HG03439 (cell line): ENCODE results near the gene SEMA3G.

Source experiments
- ATAC-seq: cut with Tn5 transposase; IDR thresholded peaks from one replicate; pipeline ENCODE4 v1.9.1; 2021; ENCODE audit warnings: mild to moderate bottlenecking, moderate library complexity; ENCODE audit not compliant: unreplicated experiment

Gene SEMA3G

DNA sequence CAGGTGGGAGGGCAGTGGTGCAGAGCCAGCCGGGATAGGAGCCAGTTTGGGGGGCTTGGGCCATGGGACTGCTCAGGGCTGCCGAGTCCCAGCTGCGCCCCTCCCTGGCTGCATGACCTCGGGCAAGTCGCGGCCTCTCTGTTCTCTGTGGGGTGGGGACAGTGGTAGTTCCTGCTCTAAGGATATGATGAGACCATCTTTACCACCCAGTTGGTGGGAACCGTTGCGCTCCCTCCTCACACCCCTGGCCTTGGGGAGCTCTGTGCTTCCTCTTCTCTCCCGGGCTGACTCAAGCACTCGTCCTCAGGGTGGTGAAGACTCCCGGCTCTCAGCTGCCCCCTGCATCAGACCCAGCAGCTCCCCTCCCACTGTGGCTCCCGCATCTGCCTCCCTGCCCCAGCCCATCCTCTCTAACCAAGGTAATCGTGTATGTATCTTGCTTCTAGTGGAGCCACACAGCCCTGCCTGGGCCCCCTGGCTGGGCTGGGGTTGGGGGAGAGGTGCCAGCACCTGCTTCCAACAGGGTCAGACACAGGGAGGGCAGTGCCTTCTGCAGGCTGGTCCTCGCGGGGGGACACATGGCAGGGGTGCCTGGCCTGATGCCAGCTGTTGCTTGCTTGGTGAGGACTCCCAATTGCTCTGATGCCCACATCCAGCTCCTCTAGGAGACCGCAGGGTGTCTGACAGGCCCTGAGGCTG lies 35.1 kb upstream of the SEMA3G start:
- ATAC-seq = no peak

DNA sequence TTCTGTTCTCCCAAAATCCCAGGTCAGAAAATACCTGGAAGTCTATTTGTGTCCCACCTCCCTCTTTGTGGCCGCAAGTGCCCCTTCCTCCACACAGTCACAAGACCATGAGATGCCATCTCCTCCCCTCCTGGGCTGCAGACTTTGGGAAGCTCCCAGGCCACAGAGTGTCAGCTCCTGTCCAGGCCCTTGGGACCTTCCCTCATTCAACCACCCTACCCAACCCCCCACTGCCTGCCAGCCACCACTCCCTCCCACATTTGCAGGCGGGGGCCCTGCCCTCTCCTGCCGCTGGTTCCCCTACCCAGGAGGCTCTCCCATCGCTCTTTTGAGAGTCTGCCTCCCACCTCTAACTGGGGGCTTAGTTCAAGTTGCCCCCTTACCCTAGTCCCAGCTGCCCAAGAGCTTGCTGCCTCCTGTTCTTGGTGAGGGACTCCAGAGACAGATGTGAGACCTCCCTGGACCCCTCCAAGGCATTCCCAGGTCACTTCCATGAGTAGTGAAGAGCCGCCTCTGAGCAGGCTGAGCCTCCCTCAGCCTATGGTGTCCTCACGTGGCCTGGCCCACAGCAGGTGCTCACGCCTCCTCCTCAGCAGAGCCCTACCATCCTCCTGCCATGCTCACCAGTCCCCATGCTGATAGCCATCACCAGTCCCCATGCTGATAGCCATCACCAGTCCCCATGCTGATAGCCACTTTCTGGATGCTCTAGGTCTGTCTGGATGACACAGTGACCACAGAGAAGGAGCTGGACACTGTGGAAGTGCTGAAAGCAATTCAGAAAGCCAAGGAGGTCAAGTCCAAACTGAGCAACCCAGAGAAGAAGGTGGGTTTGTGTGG lies 34.4 kb upstream of the SEMA3G start:
- no peak for ATAC-seq

DNA sequence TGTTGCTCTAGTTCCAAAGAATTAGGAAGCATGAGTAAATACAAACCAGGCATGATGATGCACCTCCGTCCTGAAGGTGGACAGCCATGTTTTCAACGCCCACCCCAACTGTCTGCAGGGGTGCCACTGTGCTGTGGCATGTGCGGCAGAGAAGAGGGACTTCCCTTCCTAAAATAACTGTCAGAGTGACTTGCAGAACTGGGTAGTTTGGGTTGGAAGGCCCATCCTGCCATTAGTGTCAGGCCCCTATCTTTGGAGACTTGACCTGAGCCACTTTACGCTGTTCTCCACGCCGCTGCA lies 32.8 kb upstream of the SEMA3G start:
- no peak for ATAC-seq

DNA sequence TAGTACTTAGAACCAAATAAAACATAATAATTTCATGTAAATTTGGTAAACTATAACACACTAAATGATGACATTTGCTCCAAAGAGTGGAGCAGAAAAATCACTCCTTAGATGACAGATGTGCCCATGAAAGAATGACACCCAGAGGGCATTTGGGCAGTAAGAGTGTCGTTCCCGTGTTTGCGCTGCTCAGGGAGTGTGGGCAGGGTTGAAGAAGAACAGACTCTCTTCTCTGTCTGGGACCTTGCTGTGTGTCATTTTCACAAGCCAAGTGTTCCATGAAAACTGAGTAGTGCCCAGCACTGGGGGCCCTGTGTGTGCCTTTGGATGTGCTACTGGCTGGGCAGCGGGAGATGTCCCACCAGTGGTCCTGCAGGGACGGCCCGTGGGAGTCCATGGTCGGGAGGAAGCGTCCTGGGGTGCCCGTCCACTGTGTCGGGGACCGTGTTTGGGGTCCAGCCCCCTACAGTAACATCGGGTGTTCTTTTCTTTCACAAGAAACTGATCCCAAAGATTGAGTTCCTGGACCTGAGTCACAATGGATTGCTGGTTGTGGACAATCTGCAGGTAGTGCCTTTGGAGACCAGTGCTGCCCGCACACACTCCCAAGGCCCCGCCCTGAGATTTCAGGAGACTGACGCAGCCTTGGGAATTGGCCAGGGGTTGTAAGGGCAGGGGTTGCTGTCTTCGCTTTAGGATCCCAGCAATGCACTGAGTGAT lies 32.3 kb upstream of the SEMA3G start:
- no peak for ATAC-seq

DNA sequence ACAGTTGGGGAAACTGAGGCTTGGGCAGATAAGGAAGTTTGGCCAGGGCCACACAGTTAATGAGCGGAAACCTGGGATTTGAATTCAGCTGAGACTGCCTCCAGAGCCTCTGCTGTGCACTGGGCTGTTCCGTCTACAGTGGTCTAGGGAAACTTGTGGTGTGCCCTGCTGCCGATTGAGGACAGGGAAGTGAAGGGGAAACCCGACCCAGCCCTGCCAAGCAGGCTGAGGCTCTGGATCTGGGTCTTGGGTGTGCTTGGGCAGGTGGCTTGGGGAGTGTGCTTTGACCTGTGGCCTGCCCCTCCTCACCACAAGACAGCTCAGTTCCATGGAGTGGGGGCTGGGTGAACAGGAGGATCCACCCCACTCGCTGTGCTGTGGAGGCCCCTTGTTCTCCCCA lies 28.1 kb upstream of the SEMA3G start:
- no peak for ATAC-seq

DNA sequence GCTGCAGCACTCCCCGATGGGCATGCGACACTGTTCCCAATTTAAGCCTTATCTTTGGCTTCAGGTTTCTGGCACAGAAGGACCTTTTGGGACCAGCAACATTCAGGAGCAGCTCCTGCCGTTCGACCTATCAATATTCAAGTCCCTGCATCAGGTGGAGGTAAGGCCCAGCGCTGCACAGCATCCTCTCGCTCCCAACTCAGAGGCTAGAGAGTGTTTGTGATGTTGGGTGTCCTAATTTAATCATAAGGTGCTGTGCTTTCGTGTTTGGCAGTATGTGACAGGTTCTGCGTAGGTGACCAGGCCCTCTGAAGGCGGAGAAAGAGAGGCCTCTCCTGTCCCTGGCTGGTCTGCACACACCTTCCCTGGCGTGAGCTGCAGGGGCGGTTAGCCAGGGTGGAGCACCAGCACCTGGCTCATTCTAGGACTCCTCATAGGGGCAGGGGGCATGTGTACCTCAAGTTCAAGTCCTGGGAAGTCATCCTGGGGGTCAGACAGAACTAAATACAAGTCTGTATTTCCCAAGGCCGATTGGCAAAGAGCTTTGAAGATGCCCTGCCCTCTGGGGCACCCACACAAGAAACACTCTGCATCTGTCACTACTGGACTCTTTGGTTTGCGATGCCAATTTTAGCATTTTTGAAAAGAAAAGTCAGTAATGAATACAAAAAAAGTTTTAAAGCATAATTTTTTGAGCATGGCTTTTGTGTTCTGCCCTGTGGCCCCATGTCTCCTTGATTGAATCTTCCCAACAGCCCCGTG lies 27.5 kb upstream of the SEMA3G start:
- no peak for ATAC-seq

DNA sequence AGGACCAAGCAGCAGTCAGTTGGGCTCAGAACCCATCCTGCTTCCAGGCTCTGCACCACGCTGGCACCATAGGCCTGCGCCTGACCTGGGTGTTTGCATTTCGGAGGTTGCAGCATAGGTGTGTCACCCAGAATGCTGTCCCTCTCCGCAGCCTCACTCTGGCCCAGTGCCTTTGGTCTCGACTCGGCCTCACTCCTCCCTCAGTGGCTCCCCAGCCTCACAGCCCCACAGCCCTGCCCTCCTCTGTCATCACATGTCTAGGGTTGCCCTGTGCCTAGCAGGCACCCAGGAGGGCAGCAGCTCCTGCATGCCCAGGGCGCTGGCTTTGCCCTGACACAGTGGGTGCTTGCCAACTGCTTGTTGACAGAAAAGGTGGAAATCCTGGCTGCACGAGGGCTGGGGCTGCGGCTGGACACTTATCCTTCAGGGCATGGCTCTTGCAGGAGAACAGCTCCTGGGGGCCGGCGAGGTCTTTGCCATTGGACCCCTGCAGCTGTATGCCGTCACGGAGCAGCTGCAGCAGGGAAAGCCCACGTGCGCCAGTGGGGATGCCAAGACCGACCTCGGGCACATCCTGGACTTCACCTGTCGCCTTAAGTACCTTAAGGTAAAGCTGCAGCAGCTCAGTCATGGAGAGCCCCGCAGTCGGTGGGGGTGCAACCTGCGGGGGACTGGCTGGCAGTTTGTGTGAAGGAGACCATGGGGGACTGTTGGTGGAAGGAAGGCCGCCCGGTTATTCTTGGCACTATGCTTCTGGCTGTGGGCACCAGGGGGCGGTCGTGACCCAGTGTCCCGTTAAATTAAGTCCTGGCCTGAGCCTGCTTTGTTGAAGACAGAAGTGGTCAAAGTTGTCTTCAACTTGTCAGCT lies 26.7 kb upstream of the SEMA3G start:
- ATAC-seq = no peak

DNA sequence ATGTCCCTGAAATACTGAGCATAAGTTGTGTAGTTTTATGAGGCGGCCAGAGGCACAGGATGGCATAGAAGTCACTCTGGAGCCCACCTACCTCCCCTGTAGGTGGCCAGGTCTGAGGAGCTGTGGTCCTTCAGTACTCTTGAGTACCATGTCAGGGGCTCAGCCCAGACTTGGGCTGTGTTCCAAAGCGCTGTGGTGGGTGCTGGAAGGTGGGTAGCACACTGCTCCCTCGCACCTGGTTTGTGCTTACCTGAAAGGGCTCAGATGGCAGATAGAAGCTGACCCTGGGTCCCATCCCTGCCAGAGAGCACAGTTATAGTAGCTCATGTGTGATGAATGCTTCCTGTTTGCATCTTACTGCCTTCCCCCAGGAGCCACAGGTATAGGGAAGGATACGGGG lies 26.0 kb upstream of the SEMA3G start:
- no peak for ATAC-seq

DNA sequence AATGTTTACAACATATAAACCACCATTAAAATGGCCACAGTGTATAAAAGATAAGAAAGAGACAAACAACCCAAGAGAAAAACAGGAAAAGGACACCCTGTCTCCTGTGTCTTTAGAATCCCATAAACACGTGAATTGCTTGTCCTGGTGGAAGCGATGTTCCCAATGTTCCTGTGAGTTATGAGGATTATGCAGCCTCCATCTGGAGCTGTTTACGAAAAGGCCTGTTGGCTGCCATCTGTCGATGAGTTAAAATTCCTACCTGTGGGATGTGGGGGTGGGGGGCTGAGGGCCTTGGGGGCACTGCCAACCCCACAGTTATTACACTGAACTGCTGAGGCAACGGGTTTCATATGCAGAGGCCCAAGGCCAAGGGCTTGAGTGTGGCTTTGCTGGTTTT lies 24.1 kb upstream of the SEMA3G start:
- no peak for ATAC-seq

DNA sequence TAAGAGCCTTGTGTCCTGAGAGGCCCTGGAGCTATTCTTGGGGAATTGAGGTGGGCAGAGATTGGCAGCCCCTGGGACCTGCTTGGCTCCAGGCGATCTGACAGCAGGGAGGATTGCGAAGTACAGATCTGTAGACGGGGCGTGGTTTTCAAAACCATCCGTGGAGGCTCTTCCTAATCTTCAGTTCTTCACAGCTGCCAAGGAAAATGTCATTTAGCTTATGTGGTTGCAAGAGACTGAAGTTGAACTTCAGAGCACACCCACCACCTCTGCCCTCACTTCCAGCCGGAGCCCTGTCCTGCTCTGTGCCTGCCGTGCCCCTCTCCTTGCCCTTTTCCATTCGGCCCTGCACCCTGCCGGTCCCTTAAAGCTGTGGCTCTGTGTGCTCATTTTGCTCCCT lies 23.4 kb upstream of the SEMA3G start:
- ATAC-seq = no peak

DNA sequence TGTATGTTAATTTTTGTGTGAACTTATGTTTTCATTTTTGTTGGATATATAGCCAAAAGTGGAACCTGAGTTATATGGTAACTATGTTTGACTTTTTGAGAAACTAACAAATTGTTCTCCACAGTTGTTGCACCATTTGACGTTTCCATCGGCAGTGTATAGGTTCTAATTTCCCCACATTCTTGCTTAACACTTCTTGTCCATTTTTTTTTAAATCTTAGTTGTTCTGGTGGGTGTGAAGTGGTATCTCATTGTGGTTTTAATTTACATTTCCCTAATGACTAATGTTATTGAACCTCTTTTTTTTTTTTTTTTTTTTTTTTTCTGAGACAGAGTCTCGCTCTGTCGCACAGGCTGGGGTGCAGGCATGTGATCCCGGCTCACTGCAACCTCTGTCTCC lies 18.5 kb upstream of the SEMA3G start:
- ATAC-seq = no peak

DNA sequence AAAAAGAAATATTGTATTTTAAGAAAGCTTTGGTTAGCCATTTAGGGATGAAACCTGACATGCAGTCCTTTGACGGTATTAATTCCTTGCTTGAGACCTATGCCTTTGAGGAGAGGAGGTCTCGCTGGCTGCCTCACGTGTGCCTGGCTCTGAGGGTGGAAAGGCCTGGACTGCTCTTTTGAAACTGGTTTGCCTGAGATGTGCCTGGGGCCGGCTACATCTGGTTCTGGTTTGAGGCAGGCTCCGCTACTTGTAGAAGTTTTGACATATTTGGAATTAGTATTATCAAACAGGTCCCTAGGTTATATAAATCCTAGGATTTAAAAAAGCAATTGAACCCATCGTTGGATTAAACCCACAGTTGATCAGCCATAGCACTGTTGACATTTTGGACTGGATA lies 17.0 kb upstream of the SEMA3G start:
- no peak for ATAC-seq

DNA sequence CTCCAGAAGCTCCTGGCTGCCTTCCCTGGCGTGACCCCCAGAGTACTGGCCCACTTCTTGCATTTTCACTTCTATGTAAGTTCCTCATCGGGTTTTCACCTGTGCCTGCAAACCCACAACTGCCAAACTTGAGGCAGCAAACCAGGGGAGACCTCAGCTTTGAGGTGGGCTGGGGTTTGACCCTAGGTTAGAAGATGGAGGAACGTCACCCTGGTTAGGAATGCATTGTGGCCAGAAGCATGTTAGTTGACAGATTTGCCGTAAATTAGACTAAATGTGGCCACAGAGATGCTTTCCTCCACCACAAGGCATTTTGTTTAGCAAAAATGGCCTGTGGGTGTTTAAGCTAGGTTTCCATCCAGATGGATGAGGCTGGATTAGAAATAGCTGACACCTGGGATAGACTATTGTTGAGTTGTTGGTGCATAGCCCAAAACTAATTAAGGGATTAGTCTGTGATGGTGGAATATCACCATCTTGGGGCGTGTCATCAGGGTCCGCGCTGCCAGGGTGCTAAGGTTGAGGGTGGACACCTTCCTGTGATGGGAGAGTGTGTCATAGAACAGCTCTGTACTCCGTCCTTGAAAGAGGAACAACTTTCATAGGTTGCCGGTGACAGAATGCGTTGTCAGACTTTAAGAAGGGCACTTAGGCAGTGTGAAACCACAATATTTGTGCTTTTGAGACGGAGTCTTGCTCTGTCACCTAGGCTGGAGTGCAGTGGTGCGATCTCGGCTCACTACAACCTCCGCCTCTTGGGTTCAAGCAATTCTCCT lies 14.1 kb upstream of the SEMA3G start:
- ATAC-seq = no peak

DNA sequence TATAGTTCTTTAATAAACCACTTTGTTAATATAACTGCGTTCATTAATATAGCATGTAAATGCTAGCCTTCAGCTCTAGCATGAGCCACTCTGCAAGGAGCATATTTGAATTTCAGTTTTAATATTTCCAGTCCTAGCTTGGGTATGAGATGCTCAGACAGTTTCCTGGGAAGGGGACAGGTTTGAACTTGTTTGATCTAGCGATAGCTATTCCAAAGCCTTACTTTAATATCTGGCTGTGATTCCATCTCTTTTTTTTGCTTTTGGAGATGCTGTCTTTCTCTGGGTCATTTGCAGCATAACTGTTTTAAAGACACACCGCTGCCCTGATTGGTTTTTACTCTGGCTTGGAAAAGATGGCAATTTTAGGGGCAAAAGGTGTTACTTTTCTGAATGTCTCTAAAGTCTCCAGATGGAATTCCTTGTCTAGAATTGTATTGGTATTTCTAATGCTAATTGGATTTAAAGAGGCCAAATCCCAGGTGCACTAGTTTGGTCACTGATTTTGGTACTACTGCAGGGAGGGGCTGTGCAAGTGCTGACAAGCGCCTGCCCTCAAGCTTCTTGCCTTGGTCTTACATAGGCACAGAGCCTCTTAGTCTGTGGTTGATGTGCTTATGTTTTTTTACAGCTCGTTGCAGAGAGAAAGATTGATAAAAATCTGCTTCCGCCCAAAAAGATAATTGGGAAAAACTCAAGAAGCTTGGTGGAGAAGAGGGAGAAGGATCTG lies 13.3 kb upstream of the SEMA3G start:
- no peak for ATAC-seq

DNA sequence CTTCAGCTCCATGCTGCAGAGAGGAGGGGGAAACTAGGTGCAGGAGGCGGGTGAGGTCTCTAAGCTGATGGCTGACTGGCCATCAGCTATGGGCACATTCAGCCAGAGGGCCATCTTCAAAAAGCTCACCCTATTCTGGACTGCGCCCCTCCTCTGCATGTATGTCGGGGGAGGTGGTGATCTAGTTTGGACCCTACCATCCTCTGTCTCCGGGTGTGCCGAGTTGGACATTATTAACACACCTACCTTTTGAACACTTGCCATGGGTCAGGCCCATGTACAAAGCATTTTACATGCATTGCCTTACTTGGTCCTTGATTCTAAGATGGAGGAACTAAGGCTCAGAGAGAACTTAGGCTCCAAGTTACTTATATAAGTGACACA lies 11.9 kb upstream of the SEMA3G start:
- no peak for ATAC-seq

DNA sequence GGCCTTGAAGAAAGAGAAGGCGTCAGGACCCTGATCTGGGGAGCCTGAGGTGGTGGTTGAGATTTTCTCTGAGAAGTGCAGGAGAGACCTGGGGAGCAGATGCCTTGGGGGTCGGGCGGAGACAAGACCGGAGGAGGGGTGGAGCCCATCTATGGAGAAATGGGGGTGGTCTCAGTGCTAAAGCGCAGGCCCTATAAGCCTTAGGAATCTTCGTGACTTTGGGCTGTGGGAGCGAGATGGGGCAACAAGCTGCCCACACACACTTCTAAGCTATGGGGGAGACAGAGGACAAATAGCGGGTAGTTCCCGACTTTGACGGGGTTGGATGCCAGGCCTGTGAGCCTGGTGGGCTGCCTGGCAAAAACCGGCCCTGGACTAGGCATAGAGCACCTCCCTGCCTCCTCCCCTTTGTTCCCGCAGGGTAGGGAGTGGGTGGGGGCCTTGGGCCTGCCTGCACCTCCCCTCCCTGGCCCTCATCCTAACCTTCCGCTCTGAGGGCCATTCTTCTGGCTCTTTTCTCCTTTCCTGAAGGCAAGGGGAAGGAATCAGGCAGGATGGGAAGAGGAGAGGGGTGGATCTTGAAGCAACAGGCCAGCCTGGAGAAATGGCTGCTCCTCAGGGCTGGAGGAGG lies 11.4 kb upstream of the SEMA3G start:
- ATAC-seq = no peak

DNA sequence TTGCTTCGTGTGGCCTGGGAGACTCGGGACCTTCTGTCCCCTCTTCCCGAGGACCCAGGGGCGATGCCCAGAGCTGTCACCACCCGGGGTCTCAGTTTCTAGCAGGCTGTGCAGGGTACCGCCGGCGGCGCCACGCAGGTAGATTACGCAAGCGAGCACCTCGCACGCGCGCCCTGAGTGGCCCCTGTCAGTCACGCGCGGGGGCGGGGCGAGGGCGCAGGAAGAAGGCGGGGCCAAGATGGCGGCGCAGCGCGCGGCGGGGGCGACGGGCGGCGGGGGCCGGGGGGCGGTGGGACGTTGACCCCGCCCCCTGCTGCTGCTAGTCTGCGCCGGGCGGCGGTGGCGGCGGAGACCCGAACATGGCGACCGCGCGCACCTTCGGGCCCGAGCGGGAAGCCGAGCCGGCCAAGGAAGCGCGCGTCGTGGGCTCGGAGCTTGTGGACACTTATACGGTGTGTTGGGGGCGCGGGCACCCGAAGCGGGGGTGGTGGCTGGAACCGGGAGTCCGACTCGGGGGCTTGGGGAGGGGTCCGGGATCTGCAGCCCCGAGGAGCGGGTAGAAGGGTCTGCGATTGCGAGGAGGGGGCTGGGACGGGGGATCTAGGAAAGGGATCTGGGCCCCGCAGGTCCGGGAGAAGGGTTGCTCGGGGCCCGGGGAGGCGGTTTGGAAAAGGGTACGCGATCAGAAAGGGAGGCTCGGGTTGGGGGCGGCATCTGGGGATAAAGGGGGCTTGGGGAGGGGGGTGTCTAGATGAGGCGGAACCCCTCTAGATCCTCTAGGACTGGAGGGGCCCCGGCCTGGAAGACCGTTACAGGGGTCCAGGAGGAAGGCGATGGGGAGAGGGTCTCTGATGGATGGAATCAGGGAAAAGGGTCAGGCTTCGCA lies 10.6 kb upstream of the SEMA3G start, which contains the start of gene NISCH:
Gene NISCH, plus strand, starts transcription at position 322 of the 886 bp plus-strand sequence. Its CDS starts 38 bp downstream, at position 360.
- peak; percentile 78 for ATAC-seq

DNA sequence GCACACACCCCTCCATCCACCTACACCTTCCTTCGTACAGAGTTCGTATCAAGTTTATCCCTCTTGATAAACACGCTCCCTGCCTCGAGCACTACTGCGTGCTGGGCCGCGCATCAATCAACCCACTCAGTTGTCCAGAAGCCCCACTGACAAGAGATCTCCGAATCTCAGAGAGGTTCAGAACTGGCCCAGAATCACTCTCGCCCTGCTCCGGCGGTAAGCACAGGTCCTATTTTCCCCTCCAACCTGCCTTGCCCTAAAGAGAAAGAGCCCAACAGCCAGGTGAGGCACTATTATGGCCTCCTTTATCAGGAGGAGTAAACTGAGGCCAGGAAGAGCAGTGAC lies 10.0 kb upstream of the SEMA3G start:
- peak; percentile 2 for ATAC-seq
